ENCODE results near the gene MAPKAPK3.

The MAPKAPK3 gene

GRCh38 chr3:50617096-50617791 lies at the start of gene MAPKAPK3:
Gene MAPKAPK3 (plus strand): TSS chr3:50617151. CDS start chr3:50617566, 415 bp downstream.
- DNase-seq (ENCODE audit: low read depth in 2 of 3, low spot score in 2 of 3) = no peak

GRCh38 chr3:50567386-50568167 lies 49.4 kb upstream of the MAPKAPK3 start, which contains the start of gene C3orf18:
Gene C3orf18 (minus strand): TSS chr3:50567747. CDS start chr3:50565699, 2,048 bp downstream.
- DNase-seq (ENCODE audit: low read depth in 2 of 3, low spot score in 2 of 3) = peak; percentile 85 to 90 (median 89)

GRCh38 chr3:50568947-50569749 lies 47.8 kb upstream of the MAPKAPK3 start, which contains the start of gene HEMK1:
Gene HEMK1 (plus strand): TSS chr3:50569522. CDS start chr3:50571105, 1,583 bp downstream.
- peak; percentile 91 to 95 (median 93) for DNase-seq (ENCODE audit: low read depth in 2 of 3, low spot score in 2 of 3)

DNA sequence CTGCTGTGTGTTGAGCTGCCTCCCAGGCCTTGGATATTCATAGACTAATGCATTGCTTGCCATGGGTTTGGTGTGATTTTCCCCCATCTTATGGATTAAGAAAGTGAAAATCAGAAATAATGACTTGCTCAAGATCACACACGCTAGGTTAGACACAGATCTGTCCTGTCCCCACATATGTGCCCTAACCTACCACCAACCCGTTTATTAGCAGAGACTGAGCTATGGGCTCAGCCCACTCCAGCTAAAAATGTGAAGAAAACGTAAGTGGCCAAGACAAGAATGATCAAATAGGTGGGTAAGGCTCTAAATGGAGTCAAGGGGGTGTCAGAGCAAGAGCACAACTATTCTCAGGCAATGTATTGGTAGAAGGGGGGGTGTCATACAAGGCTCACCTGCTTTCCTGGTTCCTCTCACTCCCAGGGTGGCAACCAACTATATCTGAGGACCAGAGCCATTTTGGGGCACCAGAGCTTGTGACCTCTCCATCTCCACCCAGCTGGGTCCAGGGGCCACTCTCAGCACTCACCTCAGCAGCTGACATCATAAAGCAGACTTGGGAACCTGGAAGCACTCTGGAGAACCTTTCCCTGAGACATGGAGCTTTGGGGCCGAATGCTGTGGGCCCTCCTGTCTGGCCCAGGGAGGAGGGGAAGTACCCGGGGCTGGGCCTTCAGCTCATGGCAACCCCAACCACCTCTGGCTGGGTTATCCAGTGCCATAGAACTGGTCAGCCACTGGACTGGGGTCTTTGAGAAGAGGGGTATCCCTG lies 46.3 kb upstream of the MAPKAPK3 start:
- DNase-seq (ENCODE audit: low read depth in 2 of 3, low spot score in 2 of 3) = no peak

DNA sequence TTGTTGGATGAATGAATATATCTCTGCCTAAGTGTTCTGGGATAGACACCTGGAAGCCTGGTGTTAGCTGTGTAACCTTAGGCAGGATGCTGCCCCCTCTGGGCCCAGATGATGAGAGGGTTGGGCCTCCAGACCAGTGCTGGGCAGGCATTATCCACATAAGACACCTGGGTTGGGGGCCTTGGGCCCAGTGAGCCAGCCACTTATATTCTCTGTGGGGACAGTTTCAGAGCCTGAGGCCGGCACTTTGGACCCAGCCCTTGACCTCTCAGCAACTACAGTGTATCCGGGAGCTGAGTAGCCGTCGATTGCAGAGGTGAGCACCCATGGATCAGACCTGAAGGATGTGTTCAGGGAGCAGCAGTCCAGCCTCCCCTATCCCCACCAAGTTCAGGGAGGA lies 45.5 kb upstream of the MAPKAPK3 start:
- no peak for DNase-seq (ENCODE audit: low read depth in 2 of 3, low spot score in 2 of 3)

DNA sequence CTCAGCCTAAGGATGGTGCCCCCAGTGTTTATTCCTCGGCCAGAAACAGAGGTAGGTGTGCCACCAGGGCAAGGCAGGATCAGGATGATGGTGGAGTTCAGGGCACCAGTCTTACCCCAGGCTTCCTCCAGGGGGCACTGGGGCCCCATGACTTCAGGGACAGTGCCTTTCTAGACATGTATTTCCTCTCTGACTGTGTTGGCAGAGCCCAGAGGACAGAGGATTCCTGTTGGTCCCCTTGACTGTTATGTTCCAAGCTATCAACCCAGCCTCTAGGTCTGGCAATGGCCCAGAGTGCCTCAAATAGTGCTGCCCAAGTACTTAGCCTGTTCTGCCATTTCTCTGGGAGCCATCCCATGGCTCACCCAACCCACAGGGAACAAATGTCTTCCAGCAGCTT lies 44.8 kb upstream of the MAPKAPK3 start:
- DNase-seq (ENCODE audit: low read depth in 2 of 3, low spot score in 2 of 3) = peak in 2 of 3 experiments; percentile 70 to 75

DNA sequence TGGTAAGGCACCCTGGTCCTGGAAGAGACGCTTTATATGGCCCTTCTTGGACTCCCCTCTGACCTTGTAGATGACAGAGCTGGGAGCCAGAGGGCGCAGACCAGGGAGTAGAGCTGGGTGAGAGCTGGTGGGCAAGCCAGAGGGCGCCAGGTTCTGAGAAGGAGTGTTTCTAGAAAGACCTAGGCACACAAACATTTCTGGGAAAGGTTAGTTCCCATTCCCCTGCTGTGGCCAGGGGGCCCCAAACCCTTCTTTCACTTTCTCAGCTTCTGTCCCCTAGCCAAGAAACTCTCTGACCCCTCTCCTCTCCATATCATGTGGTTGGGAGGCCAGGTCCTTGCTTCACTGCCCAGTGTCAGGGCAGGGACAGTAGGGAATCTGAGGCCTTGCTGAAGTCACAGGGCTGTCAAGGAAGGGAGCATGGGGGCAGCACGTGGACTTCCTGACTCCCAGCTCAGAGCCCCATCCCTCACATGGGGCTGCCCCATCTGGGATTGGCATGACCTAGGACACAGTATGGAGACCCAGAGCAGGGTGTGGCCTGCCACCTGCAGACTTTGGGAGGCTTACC lies 44.1 kb upstream of the MAPKAPK3 start:
- DNase-seq (ENCODE audit: low read depth in 2 of 3, low spot score in 2 of 3) = peak in 1 of 3 experiments; percentile 60

DNA sequence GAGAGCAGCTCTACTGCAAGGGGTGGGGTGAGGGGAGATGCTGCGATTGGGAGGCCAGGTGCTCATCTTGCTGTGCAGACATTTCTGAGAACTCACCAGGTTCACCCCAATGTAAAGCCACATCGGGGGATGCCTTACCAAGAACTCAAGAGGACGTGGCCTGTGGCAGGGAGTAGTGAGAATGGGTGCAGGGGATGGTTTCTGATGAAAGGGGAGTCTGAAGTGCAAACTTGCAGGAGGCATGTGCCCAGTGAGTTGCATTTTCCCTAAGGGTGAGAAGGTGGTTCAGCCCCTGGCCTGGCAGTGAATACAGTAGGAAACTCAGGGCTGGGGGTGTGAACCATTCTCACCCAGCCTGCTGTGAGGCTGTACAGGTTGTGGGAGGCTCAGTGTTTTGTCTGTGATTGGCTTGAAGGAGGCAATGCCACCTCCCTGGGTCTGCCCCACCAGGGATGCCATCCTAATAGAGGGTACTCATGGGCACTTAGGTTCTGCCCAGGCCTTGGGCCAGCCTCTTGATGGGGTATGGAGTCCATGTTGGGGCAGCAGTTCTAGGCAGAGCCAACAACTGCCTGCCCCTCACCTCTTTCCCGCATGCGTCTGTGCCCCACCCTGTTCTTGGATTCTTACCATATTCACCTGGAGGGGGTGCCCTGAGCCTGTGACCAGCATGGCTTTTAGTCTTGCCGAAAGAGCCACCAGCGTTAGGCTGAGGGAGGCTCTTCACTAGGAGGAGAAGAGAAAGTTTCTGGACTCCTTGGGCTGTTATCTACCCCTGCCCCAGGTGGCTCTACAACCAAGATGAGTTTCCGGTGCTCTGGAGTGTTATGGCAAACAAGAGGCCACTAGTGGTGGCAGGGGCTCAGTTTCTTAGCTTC lies 43.1 kb upstream of the MAPKAPK3 start:
- DNase-seq (ENCODE audit: low read depth in 2 of 3, low spot score in 2 of 3) = peak in 1 of 3 experiments; percentile 66

GRCh38 chr3:50574444-50574831 lies 42.5 kb upstream of the MAPKAPK3 start:
- no peak for DNase-seq (ENCODE audit: low read depth in 2 of 3, low spot score in 2 of 3)

DNA sequence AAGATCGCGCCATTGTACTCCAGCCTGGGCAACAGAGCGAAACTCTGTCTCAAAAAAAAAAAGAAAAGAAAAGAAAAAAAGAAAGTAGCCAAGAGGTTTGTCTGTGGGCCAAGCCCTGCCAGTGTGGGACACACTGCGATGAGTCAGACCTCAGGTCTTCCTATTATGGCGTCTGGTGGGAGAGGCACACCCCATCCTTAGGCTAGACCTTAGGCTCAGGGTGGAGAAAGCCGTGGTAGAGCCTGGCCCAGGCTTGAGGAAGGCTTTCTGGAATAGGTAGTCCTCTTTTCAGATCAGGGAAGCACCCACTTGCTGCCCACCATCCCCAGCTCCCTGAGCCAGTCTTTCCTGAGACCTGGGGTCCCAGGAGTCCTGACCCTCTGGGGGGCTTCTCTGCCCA lies 41.6 kb upstream of the MAPKAPK3 start:
- no peak for DNase-seq (ENCODE audit: low read depth in 2 of 3, low spot score in 2 of 3)

DNA sequence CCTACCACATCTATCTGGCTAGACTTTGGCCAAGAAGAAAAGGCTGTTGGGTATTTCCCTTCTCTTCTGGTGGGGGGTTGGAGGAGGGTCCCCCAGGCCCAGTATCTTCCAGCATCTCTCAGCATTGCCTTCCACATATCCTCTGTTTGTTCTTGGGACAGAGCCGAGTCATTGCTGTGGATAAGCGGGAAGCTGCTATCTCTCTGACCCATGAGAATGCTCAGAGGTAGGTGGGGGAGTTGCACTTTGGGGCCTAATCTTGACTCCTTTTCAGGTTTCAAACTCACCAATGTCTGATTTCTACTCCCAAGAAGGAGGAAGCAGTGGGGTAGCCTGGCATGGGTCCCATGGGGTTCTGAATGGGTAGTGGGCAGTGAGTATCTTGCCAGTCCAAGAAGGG lies 39.6 kb upstream of the MAPKAPK3 start:
- DNase-seq (ENCODE audit: low read depth in 2 of 3, low spot score in 2 of 3) = no peak

DNA sequence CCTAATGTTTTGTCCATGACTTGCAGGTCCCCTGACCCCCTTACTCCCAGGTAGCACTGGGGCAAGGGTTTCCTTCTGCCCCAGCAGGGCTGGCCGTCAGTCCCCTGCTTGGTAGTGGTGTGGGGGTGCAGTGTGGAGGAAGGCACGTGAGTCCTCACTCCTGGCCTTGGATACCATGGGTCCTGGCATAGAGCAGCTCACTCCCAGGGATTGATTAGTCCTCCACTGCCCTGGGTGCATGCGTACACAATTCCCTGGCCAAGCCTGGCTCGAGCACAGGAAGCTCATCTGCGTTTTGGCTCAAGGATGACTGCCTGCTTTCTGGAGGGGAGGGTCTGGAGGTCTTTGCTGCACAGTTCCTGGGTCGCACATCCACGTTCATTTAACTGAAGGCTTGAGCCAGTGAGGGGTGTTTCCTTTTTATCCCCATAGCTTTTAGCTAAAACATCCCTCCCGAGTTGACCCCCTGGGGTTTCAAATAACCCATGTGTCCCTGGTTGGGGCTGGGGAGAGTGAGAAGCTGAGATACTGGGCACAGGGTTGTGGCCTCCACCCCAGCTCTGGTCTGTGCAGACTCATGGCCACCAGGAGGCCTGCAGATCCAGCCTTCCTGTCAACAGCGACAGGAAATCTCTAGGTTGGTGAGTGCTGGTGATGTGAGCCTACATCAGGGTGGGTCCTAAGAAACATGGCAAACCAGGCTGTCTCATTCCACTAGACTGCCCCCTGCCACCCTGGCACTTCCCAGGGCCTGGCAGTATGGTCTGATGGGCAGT lies 36.1 kb upstream of the MAPKAPK3 start:
- no peak for DNase-seq (ENCODE audit: low read depth in 2 of 3, low spot score in 2 of 3)

- DNase-seq (ENCODE audit: low read depth in 2 of 3, low spot score in 2 of 3) = no peak
Observed at GRCh38 chr3:50581459-50581842, 35.5 kb upstream of the MAPKAPK3 start.

- DNase-seq (ENCODE audit: low read depth in 2 of 3, low spot score in 2 of 3) = no peak
Observed at GRCh38 chr3:50582083-50582482, 34.9 kb upstream of the MAPKAPK3 start.

DNA sequence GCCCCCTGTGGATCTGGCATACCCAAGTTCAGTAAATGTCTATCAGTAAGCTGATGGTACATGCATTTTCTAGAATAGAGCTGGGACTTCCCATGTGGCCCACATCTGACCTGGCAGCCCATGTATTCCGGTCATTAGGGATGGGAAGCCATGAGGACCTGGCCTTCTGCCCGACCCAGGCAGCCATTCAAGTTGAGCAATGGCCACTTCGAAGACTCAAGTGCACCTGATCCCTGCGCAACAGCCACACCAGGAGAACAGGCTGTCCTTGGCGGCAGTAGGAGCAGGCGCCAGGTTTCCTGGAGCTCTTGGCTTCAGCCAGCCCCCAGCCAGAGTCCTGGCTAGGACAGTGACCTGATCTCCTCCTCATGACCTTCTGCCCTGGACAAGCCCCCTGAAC lies 33.1 kb upstream of the MAPKAPK3 start:
- no peak for DNase-seq (ENCODE audit: low read depth in 2 of 3, low spot score in 2 of 3)

- DNase-seq (ENCODE audit: low read depth in 2 of 3, low spot score in 2 of 3) = no peak
Observed at GRCh38 chr3:50584391-50584790, 32.6 kb upstream of the MAPKAPK3 start.

DNA sequence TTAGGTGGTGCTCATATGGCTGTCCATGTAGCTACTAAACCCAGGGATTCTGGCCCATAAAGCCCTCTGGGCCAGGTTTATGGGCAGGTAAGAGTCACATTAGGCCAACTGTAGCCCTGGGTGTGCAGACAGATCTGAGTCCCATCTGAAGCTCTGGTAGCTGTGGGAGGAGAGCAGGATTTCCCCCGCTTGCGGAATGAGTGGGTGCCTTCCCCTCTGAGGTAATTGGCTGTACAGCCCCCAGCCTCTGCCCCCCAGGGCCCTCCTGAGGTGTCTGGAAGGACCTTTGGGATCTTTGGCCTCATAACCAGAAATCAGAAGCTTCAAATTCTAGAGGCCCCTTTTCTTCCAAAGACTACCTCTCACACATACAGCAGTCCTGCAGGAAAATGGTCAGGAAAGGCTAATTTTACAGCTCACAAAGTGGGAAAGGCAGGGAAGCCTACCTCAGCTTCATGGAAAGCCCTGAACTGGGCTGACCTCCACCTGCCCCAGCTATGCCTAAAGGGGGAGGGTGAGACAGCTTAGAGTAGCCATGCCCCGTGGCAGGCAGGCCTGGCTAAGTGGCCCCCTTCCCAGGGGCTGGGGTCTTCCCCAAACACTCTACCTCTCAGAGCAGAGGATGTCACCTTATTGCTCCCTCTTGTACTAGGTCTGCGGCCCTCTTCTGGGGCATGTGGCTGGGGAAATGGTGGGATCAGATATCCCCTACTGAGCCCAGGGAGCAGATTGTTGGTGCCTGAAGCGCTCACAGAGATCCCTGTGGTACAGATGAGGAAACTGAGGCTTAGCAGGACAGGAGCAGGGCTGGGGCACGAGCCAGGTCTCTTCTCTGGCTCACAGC lies 30.8 kb upstream of the MAPKAPK3 start:
- peak in 1 of 3 experiments; percentile 41 for DNase-seq (ENCODE audit: low read depth in 2 of 3, low spot score in 2 of 3)

- no peak for DNase-seq (ENCODE audit: low read depth in 2 of 3, low spot score in 2 of 3)
Observed at GRCh38 chr3:50586763-50587070, 30.2 kb upstream of the MAPKAPK3 start.
